ENCODE data around the gene TP53INP2.
A peak's percentile ranks its signal among the peaks of the same experiment; 100 is the strongest.

DNA sequence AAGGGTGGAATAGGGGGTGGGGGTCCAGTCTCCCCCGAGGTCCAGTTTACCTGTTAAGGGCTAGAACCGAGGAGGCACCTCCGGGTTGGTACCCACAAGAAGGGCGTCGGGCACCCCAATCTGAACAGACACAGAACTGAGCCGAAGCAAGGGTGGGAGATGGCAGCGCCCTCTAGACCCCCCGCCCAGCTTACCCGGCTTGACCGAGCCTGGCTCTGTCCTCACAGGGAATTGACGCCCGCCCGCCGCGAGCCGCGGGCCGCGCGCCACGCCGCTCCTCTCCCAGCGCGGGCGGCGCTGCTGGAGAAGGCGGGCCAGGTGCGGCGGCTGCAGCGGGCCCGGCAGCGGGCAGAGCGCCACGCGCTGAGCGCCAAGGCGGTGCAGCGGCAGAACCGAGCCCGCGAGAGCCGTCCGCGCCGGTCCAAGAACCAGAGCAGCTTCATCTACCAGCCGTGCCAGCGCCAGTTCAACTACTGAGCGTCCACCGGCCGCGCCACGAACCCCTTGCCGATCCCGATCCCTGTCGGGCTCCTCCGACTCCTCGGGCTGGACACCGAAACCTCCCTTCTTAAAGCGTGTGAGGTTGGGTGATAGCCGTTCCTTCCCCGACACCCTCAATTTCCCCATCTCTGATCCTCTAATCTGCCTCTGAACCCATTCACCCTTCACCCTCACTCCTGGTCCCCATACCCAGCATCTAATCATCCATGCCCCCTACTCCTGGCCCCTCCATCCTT is 5.9 kb downstream of the TP53INP2 start:
- TF ChIP-seq, protein P1, sequence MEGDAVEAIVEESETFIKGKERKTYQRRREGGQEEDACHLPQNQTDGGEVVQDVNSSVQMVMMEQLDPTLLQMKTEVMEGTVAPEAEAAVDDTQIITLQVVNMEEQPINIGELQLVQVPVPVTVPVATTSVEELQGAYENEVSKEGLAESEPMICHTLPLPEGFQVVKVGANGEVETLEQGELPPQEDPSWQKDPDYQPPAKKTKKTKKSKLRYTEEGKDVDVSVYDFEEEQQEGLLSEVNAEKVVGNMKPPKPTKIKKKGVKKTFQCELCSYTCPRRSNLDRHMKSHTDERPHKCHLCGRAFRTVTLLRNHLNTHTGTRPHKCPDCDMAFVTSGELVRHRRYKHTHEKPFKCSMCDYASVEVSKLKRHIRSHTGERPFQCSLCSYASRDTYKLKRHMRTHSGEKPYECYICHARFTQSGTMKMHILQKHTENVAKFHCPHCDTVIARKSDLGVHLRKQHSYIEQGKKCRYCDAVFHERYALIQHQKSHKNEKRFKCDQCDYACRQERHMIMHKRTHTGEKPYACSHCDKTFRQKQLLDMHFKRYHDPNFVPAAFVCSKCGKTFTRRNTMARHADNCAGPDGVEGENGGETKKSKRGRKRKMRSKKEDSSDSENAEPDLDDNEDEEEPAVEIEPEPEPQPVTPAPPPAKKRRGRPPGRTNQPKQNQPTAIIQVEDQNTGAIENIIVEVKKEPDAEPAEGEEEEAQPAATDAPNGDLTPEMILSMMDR (IDR thresholded peaks at IDR 0.05; ENCODE audit: low read length), result peak; percentile 63
- TF ChIP-seq EZH2 (IDR thresholded peaks at IDR 0.05; ENCODE audit: borderline replicate concordance, low read length), result no peak

All from OCI-LY1 (cell line).